Measurements from ENCODE around the gene TRAPPC5.

TRAPPC5 gene

GRCh38 chr19:7645656-7646425, 34.8 kb upstream of the TRAPPC5 start:
- no peak for DNase-seq (ENCODE audit: low spot score)

DNA sequence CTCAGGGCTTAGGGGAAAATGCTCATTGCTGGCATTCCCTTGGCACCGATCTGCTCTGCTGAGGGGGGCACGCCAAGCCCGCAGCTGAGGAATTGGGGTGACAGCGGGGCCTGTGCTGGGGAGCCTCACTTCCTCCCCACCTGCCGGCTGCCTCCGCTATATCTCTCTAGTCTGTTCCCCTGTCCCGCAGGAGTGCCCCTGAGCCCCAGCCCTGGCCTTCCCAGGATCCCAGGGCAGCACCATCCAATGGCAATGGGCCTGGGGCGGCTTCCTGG, 34.3 kb upstream of the TRAPPC5 start:
- no peak for DNase-seq (ENCODE audit: low spot score)

- DNase-seq (ENCODE audit: low spot score): no peak
Observed at GRCh38 chr19:7647156-7647555, 33.5 kb upstream of the TRAPPC5 start.

GRCh38 chr19:7648265-7649014, 32.2 kb upstream of the TRAPPC5 start:
- no peak for DNase-seq (ENCODE audit: low spot score)

- no peak for DNase-seq (ENCODE audit: low spot score)
Observed at GRCh38 chr19:7650148-7650547, 30.5 kb upstream of the TRAPPC5 start.

- peak; percentile 88 for DNase-seq (ENCODE audit: low spot score)
Observed at GRCh38 chr19:7652061-7652641, 28.5 kb upstream of the TRAPPC5 start.

DNA sequence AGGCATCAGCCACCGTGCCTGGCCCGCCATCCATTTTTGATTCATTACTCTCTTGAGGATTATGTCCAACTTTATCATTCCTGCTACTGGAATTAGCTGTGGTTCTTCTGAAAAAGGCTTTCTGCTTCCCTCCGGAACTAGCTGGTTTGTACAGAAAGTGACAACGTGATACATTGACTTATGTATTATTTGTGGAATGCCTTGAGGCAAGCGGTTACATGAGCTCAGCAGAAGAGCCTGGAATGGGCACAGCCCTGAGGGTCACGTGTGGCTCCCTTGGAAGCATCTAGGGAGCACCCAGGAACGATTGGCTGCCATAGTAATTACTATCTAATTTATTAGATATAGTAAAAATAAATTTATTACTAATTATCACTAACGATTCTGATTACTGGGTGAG, 26.2 kb upstream of the TRAPPC5 start:
- DNase-seq (ENCODE audit: low spot score): no peak

GRCh38 chr19:7655581-7655980, 25.1 kb upstream of the TRAPPC5 start:
- no peak for DNase-seq (ENCODE audit: low spot score)

GRCh38 chr19:7657131-7657751, 23.4 kb upstream of the TRAPPC5 start:
- no peak for DNase-seq (ENCODE audit: low spot score)

DNA sequence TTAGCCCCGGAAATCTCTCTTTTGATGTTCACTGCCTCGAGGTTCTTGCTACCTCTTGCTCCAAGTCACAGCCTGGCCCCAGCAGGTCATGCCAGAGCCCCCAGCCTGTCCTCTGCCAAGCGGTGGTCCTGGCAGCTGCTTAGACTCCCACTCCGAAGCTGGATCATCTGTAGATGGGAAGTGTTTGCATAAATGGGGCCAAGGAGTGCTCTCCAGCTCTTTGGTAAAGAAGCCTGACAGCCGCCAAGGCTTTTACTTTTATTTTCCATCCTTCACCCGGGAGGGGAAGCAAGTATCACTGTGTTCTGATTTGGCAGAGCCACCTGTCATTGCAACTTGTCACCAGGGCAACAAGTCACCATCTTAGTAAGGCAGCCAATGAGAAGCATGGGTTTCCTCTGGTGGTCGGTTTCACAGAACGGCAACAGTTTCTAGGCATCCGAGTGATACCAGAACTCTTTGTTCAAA, 22.4 kb upstream of the TRAPPC5 start:
- no peak for DNase-seq (ENCODE audit: low spot score)

DNA sequence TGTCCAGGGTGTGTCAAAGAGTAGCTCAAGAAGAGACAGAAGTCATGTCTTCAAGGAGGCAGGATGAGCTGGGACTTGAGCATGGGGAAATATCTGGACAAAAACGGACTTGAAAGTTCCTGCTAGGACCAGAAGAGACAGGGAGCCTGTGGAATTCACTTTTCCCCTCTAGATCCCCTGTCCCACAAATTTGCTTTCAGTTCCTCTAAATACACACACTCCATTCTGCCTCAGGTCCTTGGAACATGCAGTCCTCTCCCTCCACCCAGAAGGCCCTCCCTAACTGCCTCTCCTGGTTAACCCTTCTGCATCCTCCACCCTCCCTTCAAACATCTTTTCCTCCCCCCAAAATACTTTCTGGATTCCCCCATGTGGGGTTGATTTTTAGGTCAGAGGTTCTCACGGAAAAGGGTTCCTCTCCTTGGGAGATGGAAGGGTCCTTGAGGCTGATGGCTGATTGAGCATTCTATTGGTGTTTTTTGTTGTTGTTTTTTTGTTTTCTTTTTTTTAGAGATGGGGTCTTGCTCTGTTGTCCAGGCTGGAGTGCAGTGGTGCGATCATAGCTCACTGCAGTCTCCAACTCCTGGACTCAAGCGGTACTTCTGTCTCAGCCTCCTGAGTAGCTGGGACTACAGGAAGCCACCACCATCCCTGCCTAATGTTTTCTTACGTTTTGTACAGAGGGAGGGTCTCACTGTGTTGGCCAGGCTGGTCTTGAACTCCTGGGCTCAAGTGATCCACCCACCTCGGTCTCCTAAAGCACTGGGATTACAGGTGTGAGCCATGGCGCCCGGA, 18.7 kb upstream of the TRAPPC5 start:
- no peak for DNase-seq (ENCODE audit: low spot score)

DNA sequence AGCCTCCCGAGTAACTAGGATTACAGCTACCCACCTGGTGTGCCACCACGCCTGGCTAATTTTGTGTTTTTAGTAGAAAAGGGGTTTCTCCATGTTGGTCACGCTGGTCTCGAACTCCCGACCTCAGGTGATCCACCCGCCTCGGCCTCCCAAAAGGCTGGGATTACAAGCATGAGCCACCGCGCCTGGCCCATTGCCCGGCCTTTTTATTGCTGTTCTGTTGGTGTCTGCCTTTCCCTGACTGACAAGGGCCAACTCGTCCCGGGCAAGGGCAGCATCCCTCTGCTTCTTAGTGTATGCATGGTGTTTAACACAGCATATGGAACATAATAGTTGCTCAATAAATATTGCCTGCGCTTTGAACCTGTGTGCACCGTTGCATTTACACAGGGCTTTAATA, 18.0 kb upstream of the TRAPPC5 start:
- no peak for DNase-seq (ENCODE audit: low spot score)

GRCh38 chr19:7663706-7664105, 16.9 kb upstream of the TRAPPC5 start:
- DNase-seq (ENCODE audit: low spot score): no peak

DNA sequence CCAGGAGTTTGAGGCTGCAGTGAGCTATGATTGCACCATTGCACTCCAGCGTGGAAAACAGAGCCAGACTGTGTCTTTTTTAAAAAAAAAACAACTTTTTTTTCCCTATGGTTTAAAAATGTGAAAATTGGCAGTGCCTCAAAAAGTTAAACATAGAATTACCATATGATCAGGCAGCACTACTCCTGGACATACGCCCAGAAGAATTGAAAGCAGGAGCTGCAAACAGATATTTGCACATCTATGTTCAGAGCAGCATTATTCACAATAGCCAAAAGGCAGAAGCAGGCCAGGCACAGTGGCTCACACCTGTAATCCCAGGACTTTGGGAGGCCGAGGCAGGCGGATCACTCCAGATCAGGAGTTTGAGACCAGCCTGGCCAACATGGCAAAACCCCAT, 15.6 kb upstream of the TRAPPC5 start:
- no peak for DNase-seq (ENCODE audit: low spot score)

GRCh38 chr19:7668842-7669241, 11.8 kb upstream of the TRAPPC5 start, which contains the start of gene RETN:
RETN (plus strand) TSS chr19:7669049; CDS start chr19:7669327, 278 bp downstream.
- no peak for DNase-seq (ENCODE audit: low spot score)

- DNase-seq (ENCODE audit: low spot score): no peak
Observed at GRCh38 chr19:7669641-7670040, 11.0 kb upstream of the TRAPPC5 start.

DNA sequence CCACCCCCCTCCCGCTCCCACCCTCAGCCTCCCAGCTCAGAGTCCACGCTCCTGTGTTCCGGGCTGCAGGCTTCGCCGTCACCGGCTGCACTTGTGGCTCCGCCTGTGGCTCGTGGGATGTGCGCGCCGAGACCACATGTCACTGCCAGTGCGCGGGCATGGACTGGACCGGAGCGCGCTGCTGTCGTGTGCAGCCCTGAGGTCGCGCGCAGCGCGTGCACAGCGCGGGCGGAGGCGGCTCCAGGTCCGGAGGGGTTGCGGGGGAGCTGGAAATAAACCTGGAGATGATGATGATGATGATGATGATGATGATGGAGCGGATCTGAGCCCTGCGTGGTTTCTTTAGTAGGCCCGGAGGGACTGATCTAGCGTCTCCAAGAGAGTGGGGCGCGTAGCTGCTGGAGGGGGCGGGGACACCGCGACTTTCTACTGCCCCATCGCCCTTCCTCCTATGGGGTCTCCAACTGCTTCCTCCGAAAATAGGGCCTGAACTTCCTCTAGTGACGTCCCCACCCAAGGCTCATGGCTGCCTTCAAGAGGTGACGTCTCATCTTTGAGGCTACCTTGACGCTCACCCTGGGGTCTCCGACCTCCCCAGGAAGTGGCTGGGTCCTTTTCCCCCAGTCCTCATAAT, 10.4 kb upstream of the TRAPPC5 start:
- DNase-seq (ENCODE audit: low spot score): no peak

GRCh38 chr19:7670790-7671189, 9.8 kb upstream of the TRAPPC5 start:
- no peak for DNase-seq (ENCODE audit: low spot score)

- no peak for DNase-seq (ENCODE audit: low spot score)
Observed at GRCh38 chr19:7672522-7672921, 8.1 kb upstream of the TRAPPC5 start.

- DNase-seq (ENCODE audit: low spot score): no peak
Observed at GRCh38 chr19:7674010-7675005, 6.3 kb upstream of the TRAPPC5 start.
